ENCODE measurements around the gene CCDC149. TPM values are rescaled to one million over a fixed set of nuclear protein-coding genes. Genes with fewer than 3 reads are reported as not detected.

CCDC149 gene
- total and polyA plus RNA-seq, 9 of the 15 experiments (the other 6 are each of a cell fraction or from before 2014, with no cell fraction given), result 0.04 to 0.18 TPM; not detected in 7

GRCh38 chr4:24840362-24840761 is 72.5 kb downstream of the CCDC149 start:
- no peak for TF ChIP-seq POLR2A (conservative IDR thresholded peaks at IDR 0.05)
- TF ChIP-seq BRCA1 (IDR thresholded peaks at IDR 0.05), result no peak
- TF ChIP-seq BRCA1 (CRISPR knock-in tag; IDR thresholded peaks at IDR 0.05), result no peak
- TF ChIP-seq ZNF444 (CRISPR knock-in tag; IDR thresholded peaks at IDR 0.05), result no peak
- no peak for TF ChIP-seq ATF2 (CRISPR knock-in tag; IDR thresholded peaks at IDR 0.05)
- no peak for TF ChIP-seq MYBL2 (IDR thresholded peaks at IDR 0.05; ENCODE audit: low read depth)
- TF ChIP-seq MYBL2 (CRISPR knock-in tag; IDR thresholded peaks at IDR 0.05; ENCODE audit: borderline replicate concordance), result no peak
- no peak for TF ChIP-seq POLR2H (tag; IDR thresholded peaks at IDR 0.05; ENCODE audit: low read depth)
- TF ChIP-seq MAFK (IDR thresholded peaks at IDR 0.05; ENCODE audit: low read length), result no peak
- no peak for TF ChIP-seq MCM2 (IDR thresholded peaks at IDR 0.05; ENCODE audit: low read depth)
- TF ChIP-seq MTF1 (CRISPR knock-in tag; IDR thresholded peaks at IDR 0.05; ENCODE audit: borderline replicate concordance), result no peak
- no peak for TF ChIP-seq BRD4 (IDR thresholded peaks at IDR 0.05)
- no peak for TF ChIP-seq ZNF75A (CRISPR knock-in tag; IDR thresholded peaks at IDR 0.05)
- no peak for TF ChIP-seq SMARCA4 (IDR thresholded peaks at IDR 0.05)
- no peak for TF ChIP-seq ZBTB9 (CRISPR knock-in tag; IDR thresholded peaks at IDR 0.05)
- TF ChIP-seq CEBPZ (IDR thresholded peaks at IDR 0.05; ENCODE audit: borderline replicate concordance, low read depth, low read length), result no peak
- no peak for TF ChIP-seq SMARCA5 (IDR thresholded peaks at IDR 0.05)
- Histone ChIP-seq H3K4me1 (replicated peaks in 1 of 2; ENCODE audit: control insufficient read depth in 2 of 2, insufficient read depth in 2 of 2, low read length in 2 of 2) (no peaks in the 10 kb centered on the region), H3K27ac (ENCODE audit: extremely low read depth, low read depth, low read length) (no peak overlapping the region), H4K20me1 (replicated peaks; ENCODE audit: control insufficient read depth, insufficient read depth, low read length) (no peaks in the 10 kb centered on the region), H3K9ac (ENCODE audit: insufficient read depth in 1 of 2, low read depth in 2 of 2, low read length in 2 of 2) (no peak overlapping the region), H3K36me3 (ENCODE audit: control insufficient read depth, insufficient read depth, low read length) (no peaks in the 10 kb centered on the region), H3K4me3 (no peak overlapping the region), H3K4me2 (ENCODE audit: insufficient read depth, low read length) (no peak overlapping the region), H3K9me1 (ENCODE audit: control insufficient read depth, insufficient read depth, low read length) (no peaks in the 10 kb centered on the region), H3K9me3 (replicated peaks; ENCODE audit: control insufficient read depth, insufficient read depth, low read depth, low read length) (no peaks in the 10 kb centered on the region), H3K27me3 (ENCODE audit: control insufficient read depth in 2 of 2, insufficient read depth in 2 of 2, low read length in 2 of 2) (peaks cover 5 to 47% of the 10 kb centered on the region in 2 experiments; a peak in 4 of 5 replicates), H3K79me2 (ENCODE audit: control insufficient read depth, insufficient read depth, low read length) (no peaks in the 10 kb centered on the region), H2AFZ (ENCODE audit: low read depth, low read length) (no peak overlapping the region)
- ChIA-PET POLR2A (no interaction called here), CTCF (ENCODE audit: low intra/inter-chr PET ratio) (no interaction called here)
- FAIRE-seq (no peak), ATAC-seq (no peak), DNase-seq (ENCODE audit: extremely low read depth in 1 of 4, low spot score in 3 of 4) (no peak)
- intact Hi-C loops (cut with micrococcal nuclease) (no loop called here), in situ Hi-C loops (cut with MboI) (no loop called here)
- 0% methylated on average over 5 of the region's 5 CpGs for WGBS (ENCODE audit: insufficient coverage, low coverage, missing lambda C conversion rate)
- no TSS peak for BruUV-seq (replicated peaks)
